HCT116 (cell line): ENCODE data around the gene SPI1. TPM values are rescaled to one million over a fixed set of nuclear protein-coding genes. Genes with fewer than 3 reads are reported as not detected.

ENCODE experiments used
- ATAC-seq: fragments of 200-7000 bp; cut with Tn5 transposase; 2 replicates; pipeline ENCODE4 v1.9.1; 2020; ENCODE audit warnings: mild to moderate bottlenecking, moderate library complexity
- BruUV-seq: library from RNA; stranded (reverse); fragments of 400-500 nt; replicated peaks from 2 replicates; lab custom pipeline; 2021; lab: Mats Ljungman, UMichigan
- CTCF ChIA-PET: fragments of 300-600 bp; sonication (Branson Sonifier 250); formaldehyde crosslinking; loops from one replicate; lab custom pipeline; 2021; ENCODE audit warnings: antibody characterized with exemption; lab: Charles Lee
- POLR2A ChIA-PET: fragments of 300-600, 350-600 bp; sonication (Branson Sonifier 250); formaldehyde crosslinking; loops from one replicate; lab custom pipeline; 2021; ENCODE audit warnings: antibody characterized with exemption; lab: Charles Lee
- RAD21 ChIA-PET, 2 experiments: fragments of 300-600 bp; sonication (Branson Sonifier 250); formaldehyde crosslinking; loops; one replicate each; lab custom pipeline; 2023; ENCODE audit warnings: low total read pairs in 2 of 2; ENCODE audit not compliant: uncharacterized antibody in 2 of 2, unreplicated experiment in 2 of 2, low non-redundant PET in 1 of 2; lab: Charles Lee
- DNase-seq: peaks from one replicate; pipeline ENCODE4 v3.0.0-alpha.2; 2010; ENCODE audit warnings: low read depth, low spot score
- H2AFZ ChIP-seq: fragments of 200-600 bp; shearing (Covaris generic), sonication (generic); 2 replicates; pipeline ENCODE4 v1.6.1; 2017; ENCODE audit warnings: low read depth, mixed run types, mixed read lengths, antibody characterized with exemption, low read length; ENCODE audit not compliant: poor library complexity, severe bottlenecking
- H3K27ac ChIP-seq: 2 replicates; pipeline ENCODE4 v1.5.1; 2012; ENCODE audit warnings: low read depth, low read length
- H3K27me3 ChIP-seq: fragments of 200-600 bp; sonication (generic); 2 replicates; pipeline ENCODE4 v1.6.1; 2016; ENCODE audit warnings: mixed run types, low read length, mixed read lengths; ENCODE audit not compliant: insufficient read depth
- H3K36me3 ChIP-seq, 2 experiments: fragments of 200-500 bp in 1 of 2; fragments of 200-600 bp in 1 of 2; sonication (Bioruptor generic) in 1 of 2; sonication (generic) in 1 of 2; 2 replicates each; pipeline versions ENCODE4 v1.5.1 to v1.6.1; 2014 to 2016; ENCODE audit warnings: low read length in 2 of 2, inconsistent platforms in 1 of 2, mixed read lengths in 1 of 2, mixed run types in 1 of 2; ENCODE audit not compliant: insufficient read depth in 2 of 2, control insufficient read depth in 1 of 2
- H3K4me1 ChIP-seq, 2 experiments: fragments of 200-600 bp in 1 of 2; sonication (generic) in 1 of 2; 2 replicates each; pipeline versions ENCODE4 v1.5.1 to v1.6.1; 2012 to 2017; ENCODE audit warnings: low read length in 2 of 2, inconsistent platforms in 1 of 2, mild to moderate bottlenecking in 1 of 2, mixed read lengths in 1 of 2, mixed run types in 1 of 2, moderate library complexity in 1 of 2; ENCODE audit not compliant: insufficient read depth in 2 of 2, control insufficient read depth in 1 of 2
- H3K4me2 ChIP-seq: fragments of 200-600 bp; sonication (generic); 2 replicates; pipeline ENCODE4 v1.6.1; 2017; ENCODE audit warnings: mixed run types, low read length, mixed read lengths
- H3K4me3 ChIP-seq, 2 experiments: fragments of 200-600 bp in 1 of 2; sonication (generic) in 1 of 2; replicated peaks in 1 of 2; 2 replicates each; pipeline ENCODE4 v1.5.1; 2011 to 2016; ENCODE audit warnings: low read length in 2 of 2, control low read depth in 1 of 2, low read depth in 1 of 2, mild to moderate bottlenecking in 1 of 2, mixed read lengths in 1 of 2, mixed run types in 1 of 2
- H3K79me2 ChIP-seq: fragments of 200-600 bp; sonication (generic); 2 replicates; pipeline ENCODE4 v1.6.1; 2017; ENCODE audit warnings: mild to moderate bottlenecking, mixed run types, low read length, moderate library complexity, mixed read lengths; ENCODE audit not compliant: insufficient read depth
- H3K9ac ChIP-seq: fragments of 200-600 bp; sonication (generic); 2 replicates; pipeline ENCODE4 v1.6.1; 2016; ENCODE audit warnings: low read length, mixed read lengths
- H3K9me2 ChIP-seq: fragments of 200-600 bp; sonication (generic), shearing (Covaris generic); 2 replicates; pipeline ENCODE4 v1.6.1; 2017; ENCODE audit warnings: mixed run types, mild to moderate bottlenecking, moderate library complexity; ENCODE audit not compliant: insufficient read depth
- H3K9me3 ChIP-seq, 2 experiments: fragments of 200-500 bp in 1 of 2; fragments of 200-600 bp in 1 of 2; sonication (Bioruptor generic) in 1 of 2; sonication (generic) in 1 of 2; 2 replicates each; pipeline ENCODE4 v1.6.1; 2014 to 2017; ENCODE audit warnings: low read length in 2 of 2, mixed read lengths in 2 of 2, inconsistent platforms in 1 of 2, low read depth in 1 of 2, mild to moderate bottlenecking in 1 of 2, mixed run types in 1 of 2, moderate library complexity in 1 of 2; ENCODE audit not compliant: control insufficient read depth in 1 of 2, insufficient read depth in 1 of 2
- H4K20me1 ChIP-seq: fragments of 200-600 bp; sonication (generic), shearing (Covaris generic); 2 replicates; pipeline ENCODE4 v1.6.1; 2017; ENCODE audit warnings: mixed run types, mild to moderate bottlenecking, moderate library complexity; ENCODE audit not compliant: insufficient read depth
- ATF3 ChIP-seq: IDR thresholded peaks from 2 replicates; pipeline ENCODE4 v1.6.1; 2012
- CBX3 ChIP-seq: IDR thresholded peaks from 2 replicates; pipeline ENCODE4 v1.6.1; 2012; ENCODE audit warnings: low read depth
- CTCF ChIP-seq, 3 experiments: fragments of 200-600 bp in 1 of 3; sonication (generic) in 1 of 3; IDR thresholded peaks in 2 of 3; conservative IDR thresholded peaks in 1 of 3; 2 replicates each; pipeline ENCODE4 v1.5.1; 2012 to 2017; ENCODE audit warnings: low read depth in 2 of 3, low read length in 2 of 3, antibody characterized with exemption in 1 of 3, borderline replicate concordance in 1 of 3, control low read depth in 1 of 3, mild to moderate bottlenecking in 1 of 3, mixed read lengths in 1 of 3, mixed run types in 1 of 3, moderate library complexity in 1 of 3; ENCODE audit not compliant: insufficient read depth in 1 of 3
- EGR1 ChIP-seq: IDR thresholded peaks from 2 replicates; pipeline ENCODE4 v1.6.1; 2012; ENCODE audit warnings: low read depth
- EZH2 ChIP-seq: fragments of 200-600 bp; sonication (generic); IDR thresholded peaks from 2 replicates; pipeline ENCODE4 v1.6.1; 2017; ENCODE audit warnings: antibody characterized with exemption, mixed run types
- JUND ChIP-seq: IDR thresholded peaks from 2 replicates; pipeline ENCODE4 v1.6.1; 2012
- POLR2A ChIP-seq: IDR thresholded peaks from 2 replicates; pipeline ENCODE4 v1.7.0; 2011; ENCODE audit warnings: borderline replicate concordance; ENCODE audit not compliant: insufficient read depth, insufficient read length; ENCODE audit errors: extremely low read depth
- POLR2AphosphoS5 ChIP-seq: IDR thresholded peaks from 2 replicates; pipeline ENCODE4 v1.6.1; 2011; ENCODE audit warnings: mild to moderate bottlenecking, low read depth, low read length, moderate library complexity
- RAD21 ChIP-seq: IDR thresholded peaks from 2 replicates; pipeline ENCODE4 v1.6.1; 2012; ENCODE audit warnings: low read depth, mild to moderate bottlenecking
- SIN3A ChIP-seq: IDR thresholded peaks from 2 replicates; pipeline ENCODE4 v1.6.1; 2012; ENCODE audit warnings: low read depth
- SRF ChIP-seq: IDR thresholded peaks from 2 replicates; pipeline ENCODE4 v1.6.1; 2012; ENCODE audit warnings: low read depth
- TCF7L2 ChIP-seq: IDR thresholded peaks from 2 replicates; pipeline ENCODE4 v1.7.0; 2011; ENCODE audit warnings: borderline replicate concordance, inconsistent platforms; ENCODE audit not compliant: insufficient read depth, insufficient read length; ENCODE audit errors: extremely low read depth
- ZBTB33 ChIP-seq: IDR thresholded peaks from 2 replicates; pipeline ENCODE4 v1.6.1; 2011; ENCODE audit warnings: mild to moderate bottlenecking, low read length, moderate library complexity; ENCODE audit not compliant: insufficient replicate concordance; ENCODE audit errors: extremely low read depth
- ZFX ChIP-seq: fragments of 450-650 bp; IDR thresholded peaks from 2 replicates; pipeline ENCODE4 v1.6.1; 2017
- ZNF274 ChIP-seq: fragments of 200-500 bp; sonication (Bioruptor generic); IDR thresholded peaks from 2 replicates; pipeline ENCODE4 v1.6.1; 2014; ENCODE audit warnings: mild to moderate bottlenecking, low read depth, low read length, inconsistent platforms
- intact Hi-C: fragments of 100-400 bp; cut with micrococcal nuclease; formaldehyde crosslinking; loops from 2 replicates; pipeline ENCODE4 v1.10.0; 2022
- total RNA-seq: library from RNA; stranded (reverse); gene quantifications from one replicate; pipeline ENCODE4 v1.2.1, GENCODE V29; 2021; ENCODE audit not compliant: unreplicated experiment

SPI1 gene
- total RNA-seq, 1 experiment from 2014 or later, result 0.32 TPM

GRCh38 chr11:47383071-47383470, 4.7 kb upstream of the SPI1 start (continued):
- no peak for TF ChIP-seq CTCF (IDR thresholded peaks at IDR 0.05 in 2 of 3, conservative IDR thresholded peaks at IDR 0.05 in 1 of 3; ENCODE audit: borderline replicate concordance in 1 of 3, insufficient read depth in 1 of 3, low read depth in 2 of 3, low read length in 2 of 3)
- TF ChIP-seq ZNF274, result no peak
- no peak for TF ChIP-seq JUND
- TF ChIP-seq EZH2, result no peak
- TF ChIP-seq SIN3A, result no peak
- TF ChIP-seq, all 23 proteins: peak for 0

- ATAC-seq, result no peak
- Histone ChIP-seq H3K36me3 (no peaks in the 10 kb centered on the region), H3K27ac (no peak overlapping the region), H3K9me3 (no peaks in the 10 kb centered on the region), H4K20me1 (no peaks in the 10 kb centered on the region), H3K79me2 (no peaks in the 10 kb centered on the region), H3K4me3 (no peak overlapping the region), H3K9me2 (no peaks in the 10 kb centered on the region), H3K4me1 (peaks cover 4 to 13% of the 10 kb centered on the region in 2 experiments; a peak in 3 of 4 replicates), H3K27me3 (no peaks in the 10 kb centered on the region), H3K4me2 (no peak overlapping the region), H3K9ac (no peak overlapping the region), H2AFZ (no peak overlapping the region)
- no TSS peak for BruUV-seq
- ChIA-PET CTCF (no interaction called here), RAD21 (no interaction called here), POLR2A (no interaction called here)
- intact Hi-C loops, result no loop called here
- TF ChIP-seq EGR1 (no peak), POLR2A (no peak), POLR2AphosphoS5 (no peak), ZFX (no peak), SRF (no peak), ATF3 (no peak), ZBTB33 (no peak), EZH2 (no peak), SIN3A (no peak), TCF7L2 (no peak), RAD21 (no peak), JUND (no peak), CBX3 (no peak), ZNF274 (no peak)
- DNase-seq, result no peak
Measured at GRCh38 chr11:47380078-47380477, 1.7 kb upstream of the SPI1 start.
